Regular cardiac myocyte (primary cell): Measurements from ENCODE around the gene CTCFL. TPM values are rescaled to one million over a fixed set of nuclear protein-coding genes. Genes with fewer than 3 reads are reported as not detected.

Source experiments
- total RNA-seq: library from RNA; depleted of rRNA; stranded (reverse); fragments of >200 nt; gene quantifications from 2 replicates; pipeline ENCODE4 v1.2.3, GENCODE V29; 2014

Gene CTCFL
- total RNA-seq, result under 0.01 TPM in 1 of 2 replicates, not detected in the other

GRCh38 chr20:57524511-57525176 is at the start of gene CTCFL:
TSS of gene CTCFL (minus strand) at chr20:57525140. CDS start at chr20:57524205, 935 bp downstream.

GRCh38 chr20:57560554-57561355 is 35.8 kb upstream of the CTCFL start, which contains the start of gene PCK1:
TSS of gene PCK1 (plus strand) at chr20:57561110. CDS start at chr20:57561412, 302 bp downstream.

Other genes starting within 250 kb of the CTCFL start
- not detected in 2 replicates for gene SPO11, start 195.3 kb downstream of the CTCFL start, total RNA-seq
- 20.6 and 29.1 TPM in 2 replicates for gene RAE1, start 173.9 kb downstream of the CTCFL start, total RNA-seq
- 4.5 and 8.2 TPM in 2 replicates for gene RBM38, start 133.7 kb downstream of the CTCFL start, total RNA-seq
- not detected in 2 replicates for gene PCK1, start 36.0 kb upstream of the CTCFL start, total RNA-seq
- not detected in 2 replicates for gene ZBP1, start 95.3 kb upstream of the CTCFL start, total RNA-seq
- gene PMEPA1, start 184.9 kb upstream of the CTCFL start, total RNA-seq, result 1.5 and 4.8 TPM in 2 replicates